GM12892 (cell line): ENCODE measurements around the gene PID1.

Source experiments
- POLR2A ChIP-seq: IDR thresholded peaks from 2 replicates; pipeline ENCODE4 v1.6.1; 2011; ENCODE audit warnings: low read depth, low read length, control low read depth
- POLR2AphosphoS5 ChIP-seq: IDR thresholded peaks from 2 replicates; pipeline ENCODE4 v1.6.1; 2011; ENCODE audit warnings: low read depth, low read length, control low read depth
- TAF1 ChIP-seq: IDR thresholded peaks from 2 replicates; pipeline ENCODE4 v1.6.1; 2011; ENCODE audit warnings: low read depth, mild to moderate bottlenecking, control low read depth, low read length, borderline replicate concordance

DNA sequence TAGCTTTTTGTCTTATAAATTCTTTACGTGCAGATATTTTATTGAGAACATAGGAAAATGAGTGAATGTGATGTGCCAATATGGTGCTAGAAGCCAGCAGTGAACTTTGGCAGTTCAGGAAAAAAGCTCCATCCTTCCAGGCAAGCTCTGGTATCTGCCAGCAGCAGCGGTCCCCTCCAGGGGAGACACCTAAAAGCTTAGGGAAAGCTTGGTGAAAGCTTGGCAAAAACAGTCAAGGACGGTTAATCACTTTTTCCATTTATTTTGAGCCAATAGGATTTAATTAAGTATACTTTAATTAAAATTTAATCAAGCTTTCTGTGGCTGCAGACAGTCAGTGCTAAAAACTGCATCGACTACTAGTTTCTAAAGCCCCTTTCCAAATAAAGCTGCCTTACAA is 60.4 kb downstream of the PID1 start:
- TF ChIP-seq POLR2AphosphoS5 (no peak), POLR2A (no peak), TAF1 (no peak)
